Panc1 (cell line): Measurements from ENCODE around the gene OR52K1. TPM values are rescaled to one million over a fixed set of nuclear protein-coding genes. Genes with fewer than 3 reads are reported as not detected.
"Not testable (repeated sequence)": the region's sequence is repeated elsewhere in the genome, so short reads cannot be mapped to it uniquely, and the experiment has no call there.

Source experiments
- ATAC-seq: fragments of 200-7000 bp; cut with Tn5 transposase; 2 replicates; pipeline ENCODE4 v1.9.1; 2020; ENCODE audit warnings: mild to moderate bottlenecking, moderate library complexity
- BruUV-seq: library from RNA; stranded (reverse); fragments of 400-500 nt; replicated peaks from 2 replicates; lab custom pipeline; 2021; lab: Mats Ljungman, UMichigan
- CTCF ChIA-PET: fragments of 300-600 bp; sonication (Branson Sonifier 250); formaldehyde crosslinking; loops from one replicate; lab custom pipeline; 2022; ENCODE audit warnings: antibody characterized with exemption; lab: Charles Lee
- POLR2A ChIA-PET: fragments of 300-600 bp; sonication (Branson Sonifier 250); formaldehyde crosslinking; loops from one replicate; lab custom pipeline; 2022; ENCODE audit warnings: antibody characterized with exemption; lab: Charles Lee
- DNase-seq: peaks from one replicate; pipeline ENCODE4 v3.0.0-alpha.2; 2010; ENCODE audit warnings: low read depth, low spot score
- H3K27ac ChIP-seq: 2 replicates; pipeline ENCODE4 v1.5.1; 2011; ENCODE audit warnings: mild to moderate bottlenecking, low read length, inconsistent platforms
- H3K27me3 ChIP-seq: fragments of 200-500 bp; sonication (Bioruptor generic); 2 replicates; pipeline ENCODE4 v1.6.0; 2014; ENCODE audit warnings: low read length, inconsistent platforms; ENCODE audit not compliant: control insufficient read depth, insufficient read depth
- H3K36me3 ChIP-seq: fragments of 200-500 bp; sonication (Bioruptor generic); 2 replicates; pipeline ENCODE4 v1.5.1; 2014; ENCODE audit warnings: inconsistent platforms, mild to moderate bottlenecking, low read length, moderate library complexity; ENCODE audit not compliant: control insufficient read depth, insufficient read depth
- H3K4me1 ChIP-seq: 2 replicates; pipeline ENCODE4 v1.5.1; 2011; ENCODE audit warnings: inconsistent platforms, mild to moderate bottlenecking, low read length, moderate library complexity; ENCODE audit not compliant: control insufficient read depth, insufficient read depth
- H3K4me3 ChIP-seq, 2 experiments: 2 replicates each; pipeline ENCODE4 v1.5.1; 2011 to 2012; ENCODE audit warnings: low read depth in 2 of 2, low read length in 2 of 2, mild to moderate bottlenecking in 2 of 2, inconsistent platforms in 1 of 2, moderate library complexity in 1 of 2
- H3K9me3 ChIP-seq: fragments of 200-500 bp; sonication (Bioruptor generic); 2 replicates; pipeline ENCODE4 v1.5.1; 2014; ENCODE audit warnings: low read depth, mild to moderate bottlenecking, inconsistent platforms, low read length, moderate library complexity; ENCODE audit not compliant: control insufficient read depth, insufficient read depth
- CTCF ChIP-seq: fragments of 450-650 bp; IDR thresholded peaks from 2 replicates; pipeline ENCODE4 v1.5.1; 2017; ENCODE audit warnings: mild to moderate bottlenecking
- POLR2AphosphoS5 ChIP-seq: IDR thresholded peaks from 2 replicates; pipeline ENCODE4 v1.6.1; 2012; ENCODE audit warnings: mild to moderate bottlenecking, low read depth, low read length, moderate library complexity
- REST ChIP-seq, 2 experiments: IDR thresholded peaks; 2 replicates each; pipeline ENCODE4 v1.6.1; 2011 to 2012; ENCODE audit warnings: low read depth in 2 of 2, control low read depth in 1 of 2, low read length in 1 of 2, mild to moderate bottlenecking in 1 of 2, moderate library complexity in 1 of 2; ENCODE audit not compliant: insufficient read depth in 1 of 2
- SIN3A ChIP-seq: IDR thresholded peaks from 2 replicates; pipeline ENCODE4 v1.6.1; 2012; ENCODE audit warnings: low read depth, mild to moderate bottlenecking, low read length, moderate library complexity, borderline replicate concordance; ENCODE audit not compliant: insufficient read depth
- TCF7L2 ChIP-seq: IDR thresholded peaks from 2 replicates; pipeline ENCODE4 v1.6.1; 2011; ENCODE audit warnings: mild to moderate bottlenecking, low read depth, low read length, inconsistent platforms
- in situ Hi-C: cut with HindIII; loops from 2 replicates; pipeline ENCODE4 v1.10.0; 2016; ENCODE audit warnings: low sequenced_read_pairs, low pct_unique_long_range_greater_than_20kb
- intact Hi-C: fragments of 100-400 bp; cut with micrococcal nuclease; formaldehyde crosslinking; loops from one replicate; pipeline ENCODE4 v1.10.0; 2022; ENCODE audit not compliant: unreplicated experiment
- total RNA-seq: library from RNA; stranded (reverse); gene quantifications from one replicate; pipeline ENCODE4 v1.2.1, GENCODE V29; 2021; ENCODE audit not compliant: unreplicated experiment

OR52K1 gene
- total RNA-seq, 1 experiment from 2014 or later: not detected

GRCh38 chr11:4481240-4481582, 1.2 kb upstream of the OR52K1 start:
- no peak for DNase-seq
- Histone ChIP-seq H3K4me1 (no peaks in the 10 kb centered on the region), H3K36me3 (no peaks in the 10 kb centered on the region), H3K4me3 (no peak overlapping the region), H3K27ac (no peak overlapping the region), H3K27me3 (peaks cover 19% of the 10 kb centered on the region; the same call in 1 of the 2 replicates), H3K9me3 (no peaks in the 10 kb centered on the region)
- in situ Hi-C loops (no loop called here), intact Hi-C loops (no loop called here)
- BruUV-seq: no TSS peak
- no peak for ATAC-seq
- TF ChIP-seq REST (IDR thresholded peaks at IDR 0.05; ENCODE audit: insufficient read depth in 1 of 2, low read depth in 2 of 2, low read length in 1 of 2) (no peak), POLR2AphosphoS5 (no peak), CTCF (no peak), TCF7L2 (no peak), SIN3A (no peak)
- POLR2A ChIA-PET: no interaction called here
- CTCF ChIA-PET: no interaction called here

- in situ Hi-C loops: no loop called here
- ChIA-PET CTCF (no interaction called here), POLR2A (no interaction called here)
- no peaks in the 10 kb centered on the region for H3K36me3 ChIP-seq
- BruUV-seq: no TSS peak
- intact Hi-C loops: no loop called here
- no peaks in the 10 kb centered on the region for H3K9me3 ChIP-seq
- H3K27ac ChIP-seq: no peak overlapping the region
- no peaks in the 10 kb centered on the region for H3K4me1 ChIP-seq
- H3K4me3 ChIP-seq: no peak overlapping the region
- peaks cover 20% of the 10 kb centered on the region; the same call in 1 of the 2 replicates for H3K27me3 ChIP-seq
- ATAC-seq (no peak), DNase-seq (no peak)
- no peak for TF ChIP-seq REST (IDR thresholded peaks at IDR 0.05; ENCODE audit: insufficient read depth in 1 of 2, low read depth in 2 of 2, low read length in 1 of 2)
- TF ChIP-seq TCF7L2: no peak
- no peak for TF ChIP-seq POLR2AphosphoS5
- no peak for TF ChIP-seq SIN3A
- TF ChIP-seq CTCF: no peak
Observed at GRCh38 chr11:4484310-4484709, 1.9 kb downstream of the OR52K1 start.

GRCh38 chr11:4491405-4491804, 9.0 kb downstream of the OR52K1 start:
- DNase-seq, ATAC-seq, BruUV-seq, H3K27ac ChIP-seq, H3K9me3 ChIP-seq, H3K4me1 ChIP-seq, H3K36me3 ChIP-seq, POLR2A ChIA-PET, intact Hi-C loops, in situ Hi-C loops, H3K4me3 ChIP-seq: not testable (repeated sequence)
- CTCF ChIA-PET: interaction anchor here (4.6 kb wide), 1 partner anchor 304 kb away, joined by 38 read pairs; no protein-coding TSS in a partner anchor
- peaks cover 20% of the 10 kb centered on the region for H3K27me3 ChIP-seq
